NCI-H2107 (cell line): ENCODE results near the gene PSMG4.
"Not testable (repeated sequence)": the region's sequence is repeated elsewhere in the genome, so short reads cannot be mapped to it uniquely, and the experiment has no call there.

ENCODE experiments used
- DNase-seq: peaks from one replicate; lab custom pipeline; 2025; lab: John Stamatoyannopoulos, UW

PSMG4 gene

GRCh38 chr6:3230256-3230882, 28.4 kb upstream of the PSMG4 start:
- DNase-seq: no peak

DNA sequence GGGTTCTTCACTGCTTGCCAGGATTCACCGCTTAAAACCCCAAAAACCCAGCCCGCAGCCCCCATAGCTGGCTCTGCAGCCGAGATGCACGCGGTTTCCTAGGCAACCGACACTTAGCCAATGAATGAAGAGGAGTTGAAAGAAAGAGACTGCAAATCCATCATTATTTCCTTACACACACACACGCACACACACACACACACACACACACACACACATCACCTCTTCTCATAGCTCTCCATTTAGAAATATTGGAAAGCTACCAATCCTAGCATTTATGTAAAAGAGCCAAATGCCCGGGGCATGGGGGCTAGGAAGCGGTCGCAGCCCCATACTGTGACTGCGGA, 27.9 kb upstream of the PSMG4 start:
- no peak for DNase-seq

DNA sequence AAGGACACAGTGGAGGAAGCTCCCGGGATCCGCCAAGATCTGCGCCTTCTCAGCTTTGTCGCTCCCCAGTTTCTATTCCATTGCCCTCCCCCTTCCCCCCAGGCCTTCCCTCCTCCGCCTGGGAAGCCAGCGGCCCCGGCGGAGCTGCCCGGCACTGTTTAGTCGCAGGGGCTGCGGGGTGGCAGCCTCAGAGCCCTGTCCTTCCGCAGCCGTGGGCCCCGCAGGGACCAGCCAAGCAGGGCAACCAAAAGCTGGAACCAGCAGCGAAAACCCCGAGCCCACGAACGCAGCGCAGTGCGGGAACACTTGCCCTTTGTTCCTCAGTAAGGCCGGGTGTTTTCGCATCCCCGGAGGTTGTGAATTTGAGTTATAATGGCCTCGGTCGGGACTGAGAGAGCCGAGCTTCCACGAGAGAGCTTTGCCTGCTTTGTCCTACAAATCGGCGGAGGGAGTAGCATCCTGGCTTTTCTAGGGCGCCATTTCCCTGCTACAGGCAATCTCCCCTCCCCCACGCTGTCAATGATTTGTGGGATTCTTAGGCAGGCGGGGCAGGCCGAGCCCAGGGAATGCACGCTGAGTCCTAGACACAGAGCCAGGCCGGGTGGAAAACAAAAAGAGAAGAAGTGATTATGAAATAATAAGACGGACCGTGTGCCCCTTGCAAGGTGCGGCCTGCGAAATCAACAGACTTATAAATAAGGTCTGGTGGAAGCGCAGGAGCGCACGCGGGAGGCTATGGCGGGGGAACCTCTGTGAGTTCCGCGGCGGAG, 27.3 kb upstream of the PSMG4 start:
- peak; percentile 66 for DNase-seq

- no peak for DNase-seq
Measured at GRCh38 chr6:3232017-3232945, 26.5 kb upstream of the PSMG4 start.

GRCh38 chr6:3233321-3233720, 25.4 kb upstream of the PSMG4 start:
- no peak for DNase-seq

- no peak for DNase-seq
Measured at GRCh38 chr6:3233904-3234303, 24.8 kb upstream of the PSMG4 start.

- no peak for DNase-seq
Measured at GRCh38 chr6:3235486-3235885, 23.3 kb upstream of the PSMG4 start.

GRCh38 chr6:3236005-3236404, 22.7 kb upstream of the PSMG4 start:
- DNase-seq: no peak

- no peak for DNase-seq
Measured at GRCh38 chr6:3237761-3238662, 20.7 kb upstream of the PSMG4 start.

DNA sequence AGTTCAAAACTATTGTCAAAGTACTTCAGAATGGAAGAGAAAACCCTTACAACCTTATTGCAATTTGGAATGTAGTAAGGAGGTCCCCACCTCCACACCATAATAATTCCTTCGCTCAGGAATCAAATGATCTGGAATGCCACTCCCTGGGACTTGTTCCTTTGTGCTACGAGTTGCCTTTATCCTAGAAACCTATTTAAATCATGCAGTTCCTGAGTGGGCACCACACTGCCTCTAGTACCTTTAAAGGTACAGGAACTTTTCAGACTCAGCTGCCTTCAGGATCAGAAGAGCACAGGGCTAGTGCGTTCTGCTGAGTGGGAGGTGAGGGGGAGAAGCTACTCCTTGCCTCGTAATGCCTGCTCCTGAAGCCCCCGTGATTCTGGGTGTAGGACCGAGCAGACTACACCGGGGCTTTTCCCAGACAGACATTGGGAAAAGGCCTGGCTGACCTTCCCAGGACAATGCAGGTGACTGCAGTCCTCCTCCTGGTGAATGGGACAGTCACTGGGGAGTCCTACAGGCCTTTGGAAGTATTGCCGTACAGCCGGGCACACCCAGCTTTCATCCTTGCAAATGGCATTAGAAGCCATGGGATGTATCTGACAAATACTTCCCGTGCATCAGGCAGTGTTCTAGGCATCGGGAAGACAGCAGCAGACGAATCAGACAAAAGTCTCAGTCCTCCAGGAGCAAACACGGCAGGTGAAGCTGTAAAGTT, 19.5 kb upstream of the PSMG4 start:
- no peak for DNase-seq

GRCh38 chr6:3240595-3240994, 18.2 kb upstream of the PSMG4 start:
- no peak for DNase-seq

GRCh38 chr6:3241745-3242144, 17.0 kb upstream of the PSMG4 start:
- not testable (repeated sequence) for DNase-seq

DNA sequence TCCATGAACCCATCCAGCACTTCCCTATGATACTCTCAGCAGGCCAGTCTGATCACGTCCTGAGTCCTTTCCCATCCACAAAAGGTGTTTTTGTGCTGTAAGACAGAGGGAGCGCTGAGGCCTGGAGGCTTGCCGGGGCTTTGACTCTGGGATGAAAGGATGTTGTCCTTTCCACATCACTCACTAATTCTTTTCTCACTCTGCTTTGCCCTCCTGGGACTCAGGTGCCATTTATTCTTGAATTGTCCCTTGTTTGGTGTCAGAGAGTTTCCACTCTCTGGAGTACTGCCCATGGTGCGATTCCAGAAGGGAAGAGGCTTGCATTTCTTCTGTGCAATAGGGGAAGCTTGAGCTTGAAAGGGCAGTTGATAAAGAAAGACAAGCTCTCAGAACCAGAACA, 16.0 kb upstream of the PSMG4 start:
- DNase-seq: no peak

- DNase-seq: no peak
Measured at GRCh38 chr6:3244003-3244831, 14.5 kb upstream of the PSMG4 start.

DNA sequence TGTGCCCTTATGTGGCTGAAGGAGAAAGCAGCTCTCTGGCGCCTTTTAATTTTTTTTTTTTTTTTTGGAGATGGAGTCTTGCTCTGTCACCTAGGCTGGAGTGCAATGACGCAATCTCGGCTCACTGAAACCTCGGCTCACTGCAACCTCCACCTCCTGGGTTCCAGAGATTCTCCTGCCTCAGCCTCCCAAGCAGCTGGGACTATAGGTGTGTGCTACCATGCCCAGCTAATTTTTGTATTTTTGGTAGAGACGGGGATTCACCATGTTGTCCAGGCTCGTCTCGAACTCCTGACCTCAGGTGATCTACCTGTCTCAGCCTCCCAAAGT, 13.9 kb upstream of the PSMG4 start:
- DNase-seq: not testable (repeated sequence)

GRCh38 chr6:3245216-3245615, 13.5 kb upstream of the PSMG4 start:
- no peak for DNase-seq

GRCh38 chr6:3247255-3248146, 11.2 kb upstream of the PSMG4 start:
- DNase-seq: no peak

- no peak for DNase-seq
Measured at GRCh38 chr6:3249821-3250220, 8.9 kb upstream of the PSMG4 start.

DNA sequence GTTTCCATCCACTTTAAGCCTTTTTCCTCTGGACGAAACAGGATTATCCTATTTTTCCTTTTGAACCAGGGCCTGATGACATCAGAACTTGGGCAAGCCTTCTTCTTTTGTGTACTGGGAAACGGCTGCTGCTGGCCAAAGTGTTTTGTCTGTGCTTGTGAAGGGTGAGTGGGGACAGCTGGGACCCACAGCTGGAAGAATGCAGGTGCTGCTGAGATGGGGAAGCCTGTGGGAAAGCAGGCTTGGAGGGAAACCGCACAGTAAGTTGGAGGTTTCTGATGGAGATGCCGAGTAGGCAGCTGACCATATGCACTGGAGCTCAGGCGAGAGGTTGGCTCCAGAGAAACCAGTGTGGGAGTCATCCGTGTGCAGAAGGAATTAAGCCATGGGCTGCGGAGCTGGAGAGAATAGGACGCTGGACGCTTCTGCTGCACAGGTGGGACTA, 8.5 kb upstream of the PSMG4 start:
- DNase-seq: no peak
